SK-N-SH (cell line): ENCODE results near the gene CTPS1. TPM values are rescaled to one million over a fixed set of nuclear protein-coding genes. Genes with fewer than 3 reads are reported as not detected.

Source experiments
- CTCF ChIA-PET: fragments of 300-600, 350-600 bp; formaldehyde crosslinking; extraction: SDS; loops from one replicate; lab custom pipeline; 2021; lab: Yijun Ruan, JAX
- POLR2A ChIA-PET: fragments of 350-600 bp; sonication (Branson Sonifier 250); formaldehyde crosslinking; extraction: SDS; loops from one replicate; lab custom pipeline; 2020; ENCODE audit warnings: antibody characterized with exemption, inconsistent platforms; lab: Yijun Ruan, JAX
- DNase-seq: peaks from one replicate; pipeline ENCODE4 v3.0.0; 2012
- H2AFZ ChIP-seq: fragments of 200-600 bp; sonication (generic); 2 replicates; pipeline ENCODE4 v1.8.1; 2016; ENCODE audit warnings: antibody characterized with exemption, mild to moderate bottlenecking, low read depth
- H3F3A ChIP-seq: fragments of 200-600 bp; sonication (generic); replicated peaks from 2 replicates; pipeline ENCODE3; 2016; ENCODE audit warnings: antibody characterized with exemption, mild to moderate bottlenecking; ENCODE audit not compliant: insufficient read depth
- H3K27ac ChIP-seq, 2 experiments: fragments of 200-500 bp in 1 of 2; fragments of 200-600 bp in 1 of 2; sonication (Bioruptor generic) in 1 of 2; sonication (generic), shearing (Covaris generic) in 1 of 2; 2 replicates each; pipeline versions ENCODE4 v1.5.1 to v1.6.1; 2014 to 2016; ENCODE audit warnings: low read depth in 2 of 2, inconsistent platforms in 1 of 2, low read length in 1 of 2, mild to moderate bottlenecking in 1 of 2, mixed read lengths in 1 of 2
- H3K27me3 ChIP-seq: fragments of 200-600 bp; sonication (generic), shearing (Covaris generic); 2 replicates; pipeline ENCODE4 v1.6.1; 2016; ENCODE audit warnings: mixed run types; ENCODE audit not compliant: insufficient read depth
- H3K36me3 ChIP-seq, 2 experiments: fragments of 200-500 bp in 1 of 2; fragments of 200-600 bp in 1 of 2; sonication (Bioruptor generic) in 1 of 2; sonication (generic) in 1 of 2; replicated peaks in 1 of 2; 2 replicates each; pipeline versions ENCODE3 to v1.5.1; 2014 to 2016; ENCODE audit warnings: low read length in 1 of 2, mild to moderate bottlenecking in 1 of 2; ENCODE audit not compliant: insufficient read depth in 2 of 2, control insufficient read depth in 1 of 2
- H3K4me1 ChIP-seq, 2 experiments: fragments of 200-500 bp in 1 of 2; fragments of 200-600 bp in 1 of 2; sonication (Bioruptor generic) in 1 of 2; sonication (generic), shearing (Covaris generic) in 1 of 2; 2 replicates each; pipeline versions ENCODE4 v1.5.1 to v1.6.1; 2014 to 2016; ENCODE audit warnings: low read depth in 1 of 2, low read length in 1 of 2, mixed run types in 1 of 2; ENCODE audit not compliant: insufficient read depth in 2 of 2, control insufficient read depth in 1 of 2
- H3K4me2 ChIP-seq: fragments of 200-600 bp; sonication (generic), shearing (Covaris generic); 2 replicates; pipeline ENCODE4 v1.6.1; 2017; ENCODE audit warnings: mixed run types
- H3K4me3 ChIP-seq, 2 experiments: fragments of 200-500 bp in 1 of 2; fragments of 200-600 bp in 1 of 2; sonication (Bioruptor generic) in 1 of 2; sonication (generic), shearing (Covaris generic) in 1 of 2; 2 replicates each; pipeline versions ENCODE4 v1.5.1 to v1.8.1; 2014 to 2016; ENCODE audit warnings: low read depth in 2 of 2, inconsistent platforms in 1 of 2, low read length in 1 of 2, mild to moderate bottlenecking in 1 of 2, mixed read lengths in 1 of 2, moderate library complexity in 1 of 2
- H3K79me2 ChIP-seq: fragments of 200-600 bp; sonication (generic); 2 replicates; pipeline ENCODE4 v1.8.1; 2017; ENCODE audit warnings: mild to moderate bottlenecking; ENCODE audit not compliant: insufficient read depth
- H3K9ac ChIP-seq: fragments of 200-600 bp; sonication (generic); 2 replicates; pipeline ENCODE4 v1.6.1; 2017; ENCODE audit warnings: mixed run types
- H3K9me2 ChIP-seq: fragments of 200-600 bp; sonication (generic); 2 replicates; pipeline ENCODE4 v1.6.1; 2017; ENCODE audit warnings: mixed run types
- H3K9me3 ChIP-seq: fragments of 200-600 bp; sonication (generic); 2 replicates; pipeline ENCODE4 v1.6.1; 2017; ENCODE audit warnings: mixed run types, mild to moderate bottlenecking, moderate library complexity
- H4K20me1 ChIP-seq: fragments of 200-600 bp; sonication (generic); 2 replicates; pipeline ENCODE4 v1.6.1; 2017; ENCODE audit warnings: mild to moderate bottlenecking, mixed run types; ENCODE audit not compliant: insufficient read depth
- CHD2 ChIP-seq: fragments of 150-350 bp; IDR thresholded peaks from 2 replicates; pipeline ENCODE4 v1.6.1; 2018; ENCODE audit warnings: low read length; ENCODE audit not compliant: partially characterized antibody
- ELF1 ChIP-seq: IDR thresholded peaks from 2 replicates; pipeline ENCODE4 v1.4.0; 2012
- EP300 ChIP-seq, 2 experiments: IDR thresholded peaks; 2 replicates each; pipeline versions ENCODE4 v1.4.0 to v1.6.1; 2012; ENCODE audit warnings: borderline replicate concordance in 1 of 2, low read depth in 1 of 2, low read length in 1 of 2
- FOXJ3 ChIP-seq: sonication (generic); formaldehyde crosslinking; IDR thresholded peaks from 2 replicates; pipeline ENCODE4 v1.5.1; 2020; ENCODE audit warnings: mild to moderate bottlenecking, missing genetic modification reagents
- FOXM1 ChIP-seq: IDR thresholded peaks from 2 replicates; pipeline ENCODE4 v1.4.0; 2012; ENCODE audit warnings: low read depth, mild to moderate bottlenecking
- GABPA ChIP-seq: IDR thresholded peaks from 2 replicates; pipeline ENCODE4 v1.4.0; 2012; ENCODE audit warnings: low read depth, mild to moderate bottlenecking
- GATA2 ChIP-seq: sonication (generic); formaldehyde crosslinking; IDR thresholded peaks from 2 replicates; pipeline ENCODE4 v1.5.0; 2020; ENCODE audit warnings: mild to moderate bottlenecking, missing genetic modification reagents
- JUND ChIP-seq: IDR thresholded peaks from 2 replicates; pipeline ENCODE4 v1.4.0; 2012
- MEF2A ChIP-seq: IDR thresholded peaks from 2 replicates; pipeline ENCODE4 v1.4.0; 2012; ENCODE audit warnings: low read depth, borderline replicate concordance
- NFIC ChIP-seq: IDR thresholded peaks from 2 replicates; pipeline ENCODE4 v1.4.0; 2012; ENCODE audit warnings: borderline replicate concordance
- NRF1 ChIP-seq: IDR thresholded peaks from 2 replicates; pipeline ENCODE4 v1.6.1; 2012; ENCODE audit warnings: low read depth, mild to moderate bottlenecking, low read length
- RAD21 ChIP-seq: IDR thresholded peaks from 2 replicates; pipeline ENCODE4 v1.6.1; 2012; ENCODE audit warnings: mild to moderate bottlenecking, low read length
- REST ChIP-seq: IDR thresholded peaks from 2 replicates; pipeline ENCODE4 v1.6.1; 2012; ENCODE audit warnings: mild to moderate bottlenecking, low read depth, low read length, moderate library complexity
- RXRA ChIP-seq: IDR thresholded peaks from 2 replicates; pipeline ENCODE4 v1.4.0; 2012; ENCODE audit warnings: low read depth, mild to moderate bottlenecking, borderline replicate concordance
- SIN3A ChIP-seq: IDR thresholded peaks from 2 replicates; pipeline ENCODE4 v1.6.1; 2012; ENCODE audit warnings: low read depth, mild to moderate bottlenecking, low read length, moderate library complexity, borderline replicate concordance
- SMC3 ChIP-seq: IDR thresholded peaks from 2 replicates; pipeline ENCODE4 v1.6.1; 2012; ENCODE audit warnings: low read depth, low read length, improper control_type of control experiment
- TEAD4 ChIP-seq: IDR thresholded peaks from 2 replicates; pipeline ENCODE4 v1.4.0; 2012; ENCODE audit warnings: mild to moderate bottlenecking, borderline replicate concordance; ENCODE audit not compliant: insufficient read depth
- USF1 ChIP-seq: IDR thresholded peaks from 2 replicates; pipeline ENCODE4 v1.4.0; 2012; ENCODE audit warnings: low read depth, borderline replicate concordance
- USF2 ChIP-seq: fragments of 150-350 bp; IDR thresholded peaks from 2 replicates; pipeline ENCODE4 v1.6.1; 2017; ENCODE audit warnings: antibody characterized with exemption, low read length, low read depth, borderline replicate concordance
- YY1 ChIP-seq: IDR thresholded peaks from 2 replicates; pipeline ENCODE4 v1.4.0; 2012; ENCODE audit warnings: low read depth, mild to moderate bottlenecking
- WGBS: methylation state at CpG from one replicate; pipeline ENCODE4 v1.1.6; 2017; ENCODE audit warnings: low lambda C conversion rate; 5-methylcytosine and 5-hydroxymethylcytosine counted together
- polyA plus RNA-seq, 3 experiments: library from polyadenylated mRNA; depleted of rRNA; stranded (reverse); fragments of >200 nt; gene quantifications; 2 replicates each; pipeline ENCODE4 v1.2.3, GENCODE V29; 2012

Gene CTPS1
- polyA plus RNA-seq, 1 of the 3 experiments (the other 2 are of a cell fraction) = 34.5 TPM

GRCh38 chr1:41032147-41032546 is 52.7 kb downstream of the CTPS1 start:
- Histone ChIP-seq H3K4me2 (no peak overlapping the region), H3F3A (peaks cover 10% of the 10 kb centered on the region), H3K36me3 (peaks cover 46 to 49% of the 10 kb centered on the region in 2 experiments), H3K79me2 (no peaks in the 10 kb centered on the region)
- 100% methylated on average over 2 of the region's 2 CpGs for WGBS
- TF ChIP-seq USF1 (no peak), JUND (no peak), SMC3 (no peak), RAD21 (no peak), TEAD4 (no peak), MEF2A (no peak), REST (no peak), FOXJ3 (no peak), ELF1 (no peak), RXRA (no peak), SIN3A (no peak), GATA2 (CRISPR knock-in tag) (no peak), EP300 (IDR thresholded peaks at IDR 0.05; ENCODE audit: borderline replicate concordance in 1 of 2, low read depth in 1 of 2, low read length in 1 of 2) (no peak), CHD2 (no peak), FOXM1 (no peak), NFIC (no peak), YY1 (no peak), GABPA (no peak), USF2 (no peak), NRF1 (no peak)
- TF ChIP-seq, all 33 proteins: peak for 0
- Histone ChIP-seq H3K9me2 (no peaks in the 10 kb centered on the region), H2AFZ (no peak overlapping the region), H4K20me1 (no peaks in the 10 kb centered on the region), H3K9ac (no peak overlapping the region), H3K4me1 (no peaks in the 10 kb centered on the region), H3K27ac (no peak overlapping the region), H3K9me3 (no peaks in the 10 kb centered on the region), H3K27me3 (no peaks in the 10 kb centered on the region), H3K4me3 (no peak overlapping the region)
- ChIA-PET CTCF (interaction anchor here (1.3 kb wide), 1 partner anchor 14 kb away, joined by 3 read pairs; no protein-coding TSS in a partner anchor), POLR2A (no interaction called here)
- DNase-seq = no peak
